ENCODE measurements around the gene RXRA. TPM values are rescaled to one million over a fixed set of nuclear protein-coding genes. Genes with fewer than 3 reads are reported as not detected.

The RXRA gene
- total RNA-seq, 1 experiment from 2014 or later, result 20.4 TPM

DNA sequence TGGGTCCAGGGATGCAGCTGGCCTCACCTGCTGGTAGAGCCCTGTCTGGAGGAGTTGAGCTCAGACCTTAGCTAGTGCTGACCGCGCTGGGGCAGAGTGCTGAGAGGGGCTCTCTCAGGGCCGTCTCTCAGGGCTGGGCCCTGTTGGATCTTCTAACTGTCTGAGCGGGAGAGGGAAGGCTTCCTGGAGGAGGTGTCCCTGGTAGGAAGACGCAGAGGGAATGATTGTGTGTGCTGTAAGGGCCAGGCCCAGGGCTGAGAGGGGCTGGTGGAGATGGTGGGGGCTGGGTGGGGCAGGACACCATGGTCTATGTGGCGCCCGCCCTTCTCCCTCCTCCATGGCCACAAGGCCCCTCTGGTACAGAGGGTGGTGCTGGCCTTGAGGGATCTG, 55.0 kb downstream of the RXRA start:
- DNase-seq (ENCODE audit: low read depth), result no peak

DNA sequence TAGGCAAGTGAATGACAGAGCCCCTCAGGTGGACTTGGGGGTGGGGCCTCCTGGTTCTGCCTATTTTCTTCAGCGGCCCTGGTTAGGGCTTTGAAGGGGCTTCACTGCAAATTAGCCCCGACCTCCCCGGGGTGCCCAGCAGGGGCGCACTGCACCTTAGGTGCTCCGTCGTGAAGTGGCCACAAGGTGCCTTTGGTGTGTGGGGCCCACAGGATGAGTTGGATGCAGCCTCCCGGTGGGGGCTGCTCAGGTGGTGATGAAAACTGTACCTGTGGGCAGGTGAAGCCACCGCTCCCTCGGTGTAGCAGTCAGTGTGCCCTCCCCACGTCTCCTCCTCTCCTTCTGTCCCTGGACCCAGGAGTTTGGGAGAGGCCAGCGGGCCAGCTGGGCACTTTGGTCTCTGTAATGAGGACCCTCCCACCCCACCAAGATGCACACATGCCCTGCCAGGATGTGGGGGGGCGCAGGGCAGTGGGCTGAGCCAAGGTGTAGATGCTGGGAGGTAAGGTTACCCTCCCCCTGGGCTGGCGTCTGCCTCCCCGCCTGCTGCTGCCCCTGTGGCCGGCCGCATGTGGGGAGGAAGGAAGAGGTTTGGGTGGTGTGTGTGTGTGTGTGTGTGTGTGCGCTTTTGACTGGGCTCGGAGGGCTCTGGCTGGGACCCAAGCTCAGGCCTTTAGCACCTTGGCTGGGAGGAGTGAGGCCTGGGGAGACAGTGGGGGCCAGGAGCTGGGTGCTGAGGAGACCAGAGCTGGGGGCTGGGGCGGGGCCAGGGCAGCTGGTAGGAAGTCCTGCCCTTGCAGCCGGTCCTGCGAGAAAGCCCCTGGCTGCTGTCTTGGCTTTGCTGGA, 55.6 kb downstream of the RXRA start:
- DNase-seq (ENCODE audit: low read depth), result no peak

DNA sequence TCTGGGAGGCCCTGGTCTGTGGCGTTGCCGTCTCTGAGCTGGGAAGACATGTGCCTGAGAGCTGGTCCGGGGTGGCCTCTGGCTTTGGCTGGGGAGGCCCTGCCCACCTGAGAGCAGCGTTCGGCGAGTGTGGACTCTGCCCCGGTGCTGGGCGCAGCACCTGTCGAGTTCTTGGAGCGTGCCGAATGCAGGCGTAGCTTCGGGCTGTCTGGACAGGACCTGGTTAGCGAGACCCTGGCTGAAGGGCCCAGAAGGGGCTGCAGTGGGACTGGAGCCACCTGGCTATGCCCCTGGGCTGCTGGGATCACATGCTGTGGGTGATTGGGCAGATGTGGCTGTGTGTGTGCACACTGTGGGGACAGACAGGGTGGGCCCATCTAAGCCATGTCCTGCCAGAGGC, 56.5 kb downstream of the RXRA start:
- no peak for DNase-seq (ENCODE audit: low read depth)

DNA sequence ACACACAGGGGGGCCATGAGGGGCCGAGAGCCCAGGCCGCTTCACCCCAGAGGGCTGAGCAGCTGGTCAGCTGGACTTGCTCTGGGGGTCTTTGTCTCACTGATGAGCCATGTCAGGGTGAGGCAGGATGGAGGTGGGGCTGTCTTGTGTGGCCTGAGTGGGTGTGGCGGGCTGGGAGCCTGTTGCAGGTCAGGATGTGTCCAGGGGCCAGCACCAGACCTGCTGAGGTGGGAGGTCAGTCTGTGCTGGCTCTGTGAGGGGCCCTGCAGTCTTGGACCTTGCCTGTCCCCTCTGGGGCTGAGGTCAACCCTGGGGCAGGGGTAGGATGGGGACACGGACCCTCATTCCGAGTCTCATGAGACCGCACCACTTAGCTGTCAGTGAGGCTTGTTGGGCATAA, 56.9 kb downstream of the RXRA start:
- no peak for DNase-seq (ENCODE audit: low read depth)

DNA sequence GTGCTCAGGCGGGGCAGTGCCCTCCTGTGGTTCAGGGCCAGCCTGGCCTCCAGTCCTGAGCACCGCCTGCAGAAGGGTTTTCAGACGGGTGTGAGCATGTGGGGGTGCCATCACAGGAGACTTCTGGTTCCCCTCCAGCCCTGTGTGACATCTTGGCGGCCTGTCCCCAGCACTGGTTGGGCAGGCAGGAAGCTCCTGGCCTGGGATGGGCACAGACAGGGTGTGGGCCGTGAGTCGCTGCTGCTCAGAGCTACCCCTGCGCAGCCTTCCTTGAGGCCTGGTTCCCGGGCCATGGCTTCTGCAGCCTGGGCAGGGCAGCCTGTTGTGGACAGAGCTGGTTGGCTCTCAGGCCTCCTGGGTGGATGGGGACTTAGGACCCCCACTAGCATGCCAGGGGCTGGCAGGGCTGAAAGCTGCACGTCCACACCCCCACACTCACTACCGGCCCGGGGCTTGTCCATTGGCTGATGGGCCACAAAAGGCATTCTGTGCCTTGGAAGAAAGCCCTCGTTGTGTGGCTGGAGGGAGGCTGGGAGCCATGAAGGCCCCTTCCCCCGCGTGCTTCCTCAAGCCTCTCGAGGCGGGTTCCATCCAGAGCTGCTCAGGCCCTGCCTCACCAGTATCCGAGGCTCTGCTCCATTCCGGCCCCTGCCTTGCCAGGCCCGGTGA, 58.7 kb downstream of the RXRA start:
- DNase-seq (ENCODE audit: low read depth), result peak; percentile 9

DNA sequence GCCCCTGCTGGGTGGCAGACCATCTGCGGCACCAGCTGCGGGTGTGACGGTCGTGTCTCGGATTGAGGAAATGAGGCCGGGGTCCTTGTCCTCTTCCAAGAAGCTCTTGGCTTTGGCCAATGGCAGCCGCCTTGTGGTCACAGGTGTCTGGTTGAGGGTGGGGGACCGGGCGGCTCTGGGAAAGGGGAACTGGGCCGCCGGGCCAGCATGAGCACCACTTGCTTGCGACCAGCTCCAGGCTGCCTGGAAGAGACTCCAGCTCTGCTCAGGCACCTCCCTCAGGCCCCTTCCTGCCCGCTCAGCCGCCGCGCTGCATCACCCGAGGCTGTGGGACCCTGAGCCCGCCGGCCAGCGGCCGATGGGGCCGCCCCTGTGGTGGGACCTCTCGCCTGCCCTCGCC, 59.7 kb downstream of the RXRA start:
- DNase-seq (ENCODE audit: low read depth), result no peak

DNA sequence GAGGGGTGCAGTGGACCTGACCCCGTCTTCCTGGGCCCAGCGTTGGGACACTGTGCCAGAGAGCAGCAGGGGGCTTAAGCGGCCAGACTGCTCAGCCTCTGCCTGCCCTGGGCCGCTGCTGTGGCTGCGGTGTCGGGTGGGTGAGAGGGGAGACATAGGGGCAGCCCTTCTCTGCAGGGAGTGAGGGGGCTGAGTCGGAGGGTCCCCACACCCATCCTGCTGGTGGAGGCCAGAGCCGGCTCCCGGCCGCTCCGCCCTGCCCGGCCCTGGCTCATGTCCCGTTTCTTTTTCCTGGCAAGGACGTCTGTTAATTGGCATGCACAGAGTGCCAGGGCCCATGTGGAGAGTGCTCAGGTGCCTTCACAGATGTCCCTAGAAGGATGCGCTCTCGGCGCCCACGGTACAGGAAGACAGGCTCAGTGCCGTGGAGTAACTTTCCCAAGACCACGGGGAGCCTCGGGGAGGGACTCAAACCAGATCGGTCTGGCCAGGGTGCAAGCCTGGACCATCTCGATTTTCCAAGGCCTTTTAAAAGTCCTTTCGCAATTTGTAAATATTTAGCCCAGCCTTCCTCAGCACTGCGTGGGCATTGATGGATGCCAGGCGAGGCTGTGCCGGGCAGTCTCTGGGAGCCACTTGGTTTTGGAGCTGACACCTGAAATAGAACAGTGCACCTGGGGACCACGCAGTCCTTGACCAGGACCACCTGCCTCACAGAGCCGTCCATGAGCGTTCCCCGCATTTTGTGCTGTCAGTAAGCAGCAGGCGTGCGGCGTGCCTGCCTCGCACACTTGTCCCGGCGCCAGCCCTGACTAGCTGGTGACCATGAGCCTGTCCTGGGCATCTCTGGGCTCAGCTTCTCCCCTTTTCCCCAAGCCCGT, 60.9 kb downstream of the RXRA start:
- DNase-seq (ENCODE audit: low read depth), result no peak

DNA sequence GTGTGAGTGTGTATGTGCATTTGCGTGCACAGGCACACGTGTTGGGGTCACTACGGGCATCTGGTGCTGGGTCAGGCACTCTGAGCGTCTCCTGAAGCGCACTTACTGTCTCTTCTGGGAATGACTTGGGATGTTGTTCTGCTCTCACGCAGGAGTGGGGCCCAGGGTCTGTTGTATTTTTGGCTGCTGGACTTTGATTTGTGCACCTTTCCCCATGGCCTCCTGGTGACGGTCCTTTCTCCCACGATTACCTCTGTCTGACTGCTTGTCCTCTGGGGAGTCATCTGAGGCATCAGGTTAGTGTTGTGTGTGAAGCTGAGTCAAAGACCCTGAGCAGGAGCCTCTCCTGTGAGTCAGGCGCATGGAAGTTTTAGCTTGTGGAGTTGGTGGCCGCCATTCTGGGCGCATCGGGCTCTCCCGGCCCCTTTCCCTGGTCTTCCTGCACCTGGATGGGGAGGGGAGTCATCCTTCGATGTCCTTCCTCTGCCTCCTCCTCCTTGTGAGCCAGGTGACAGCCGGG, 62.1 kb downstream of the RXRA start:
- no peak for DNase-seq (ENCODE audit: low read depth)

DNA sequence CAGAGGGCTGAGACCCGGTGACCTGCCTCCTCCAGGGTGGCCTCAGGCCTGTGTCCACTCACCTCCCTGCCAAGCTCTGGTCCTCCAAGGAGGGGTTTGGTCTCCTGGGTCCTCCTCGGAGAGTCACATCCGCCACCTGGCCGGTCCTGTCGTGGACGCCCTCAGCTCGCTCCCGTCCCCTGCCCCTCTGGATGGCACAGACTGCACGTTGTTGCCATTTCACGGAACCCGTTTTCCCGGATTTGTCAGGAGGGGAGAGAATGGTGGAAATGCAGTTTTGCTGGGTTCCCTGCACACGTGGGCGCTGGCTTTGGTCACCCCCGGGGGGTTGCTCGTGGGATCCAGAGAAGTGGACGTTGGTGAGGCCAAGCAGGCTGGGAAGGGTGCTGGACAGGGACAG, 62.7 kb downstream of the RXRA start:
- DNase-seq (ENCODE audit: low read depth), result no peak

DNA sequence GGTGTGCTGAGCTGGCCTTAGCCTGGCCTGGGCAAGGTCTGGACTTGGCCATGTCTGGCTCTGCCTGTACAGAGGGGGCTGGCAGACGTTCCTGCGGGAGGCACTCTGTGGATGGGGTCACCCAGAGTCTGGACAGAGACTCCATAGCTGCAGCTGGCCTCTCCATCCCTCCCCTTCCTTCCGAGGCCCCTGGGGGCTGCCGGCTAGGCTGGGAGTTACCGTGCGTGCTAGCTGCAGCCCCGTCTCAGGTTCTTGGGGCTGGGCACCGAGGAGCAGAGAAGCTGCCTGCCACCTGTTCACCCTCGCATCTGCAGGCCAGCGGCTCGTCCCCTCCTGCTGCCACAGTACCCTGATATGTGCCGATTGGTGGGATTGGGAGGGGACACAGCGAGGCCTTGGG, 63.4 kb downstream of the RXRA start:
- no peak for DNase-seq (ENCODE audit: low read depth)

DNA sequence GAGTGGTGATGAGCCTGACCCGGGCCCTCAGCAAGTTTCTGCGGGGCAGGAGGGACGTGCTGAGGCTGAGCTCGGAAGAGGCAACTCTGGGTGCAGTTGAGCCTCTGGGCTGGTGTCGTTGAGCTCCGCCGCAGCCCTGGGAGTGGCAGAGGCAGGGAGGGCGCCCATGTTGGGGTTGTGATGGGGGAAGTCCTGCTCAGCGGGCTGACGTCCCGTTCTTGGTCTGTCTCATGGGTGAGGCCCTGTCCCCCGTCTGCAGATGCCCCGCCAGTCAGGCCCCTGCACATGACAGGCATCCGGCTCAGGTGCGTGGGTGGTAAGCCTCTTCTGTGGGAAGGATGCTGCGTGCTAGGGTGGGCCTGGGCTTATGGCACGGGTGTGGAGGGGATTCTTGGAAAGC, 64.3 kb downstream of the RXRA start:
- no peak for DNase-seq (ENCODE audit: low read depth)

DNA sequence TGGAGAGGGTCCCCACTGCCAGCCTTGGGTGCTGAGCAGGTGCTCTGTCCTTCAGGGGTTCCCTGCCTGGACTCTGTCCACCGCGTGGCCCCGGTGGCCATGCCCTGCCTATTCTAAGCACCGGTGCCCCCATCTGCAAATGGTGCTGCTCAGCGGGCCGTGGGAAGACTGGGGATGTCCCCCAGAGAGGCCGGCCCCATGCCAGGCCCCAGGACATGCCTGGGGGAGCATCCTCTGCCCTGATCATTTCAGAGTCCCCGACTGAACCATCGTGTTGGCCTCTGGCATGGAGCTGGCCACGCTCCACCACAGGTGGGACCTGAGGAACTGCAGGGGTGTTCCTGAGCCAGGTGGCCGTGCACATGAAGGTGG, 64.7 kb downstream of the RXRA start:
- no peak for DNase-seq (ENCODE audit: low read depth)

DNA sequence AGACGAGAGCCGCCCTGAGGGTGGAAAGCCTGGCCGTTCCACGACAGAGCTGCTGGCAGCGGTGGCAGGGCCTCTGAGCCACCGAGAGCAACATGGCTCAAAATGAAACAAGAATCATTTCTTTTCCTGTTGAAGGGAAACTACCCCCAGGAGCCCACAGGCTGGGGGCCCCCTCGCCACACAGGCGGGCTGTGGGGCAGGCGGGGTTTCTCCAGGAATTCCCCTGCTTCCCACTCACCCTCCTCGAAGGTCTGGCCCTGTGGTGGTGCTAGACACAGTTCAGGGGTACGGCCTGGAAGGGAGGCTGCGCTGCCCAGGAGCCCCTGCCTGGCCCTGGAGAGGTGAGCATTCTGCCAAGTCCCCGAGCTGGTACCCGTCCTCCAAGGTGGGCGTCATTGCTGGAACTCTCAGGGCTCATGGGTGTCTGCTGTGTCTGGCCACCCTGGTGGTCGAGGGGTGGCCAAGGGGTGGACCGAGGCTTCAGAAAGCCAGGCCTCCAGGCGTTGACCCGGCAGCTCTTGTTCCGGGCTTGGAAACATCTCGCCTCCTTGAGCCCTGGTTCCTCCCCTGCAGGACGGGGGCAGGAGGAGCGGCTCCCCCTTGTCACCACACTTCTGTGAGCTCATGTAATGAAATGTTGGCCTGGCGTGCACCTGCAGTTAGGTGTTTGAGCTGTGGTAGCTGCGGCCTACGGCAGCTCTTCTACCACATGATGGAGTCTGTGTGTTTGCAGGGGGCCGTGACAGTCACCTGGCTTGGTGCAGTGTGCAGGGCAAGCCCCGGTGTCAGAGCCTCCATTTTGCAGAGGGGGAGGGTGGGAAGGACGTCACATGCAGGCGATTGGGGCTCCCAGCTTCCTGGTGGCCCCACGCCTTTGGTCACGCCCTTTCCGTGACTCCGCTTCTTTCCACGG, 65.3 kb downstream of the RXRA start:
- no peak for DNase-seq (ENCODE audit: low read depth)

DNA sequence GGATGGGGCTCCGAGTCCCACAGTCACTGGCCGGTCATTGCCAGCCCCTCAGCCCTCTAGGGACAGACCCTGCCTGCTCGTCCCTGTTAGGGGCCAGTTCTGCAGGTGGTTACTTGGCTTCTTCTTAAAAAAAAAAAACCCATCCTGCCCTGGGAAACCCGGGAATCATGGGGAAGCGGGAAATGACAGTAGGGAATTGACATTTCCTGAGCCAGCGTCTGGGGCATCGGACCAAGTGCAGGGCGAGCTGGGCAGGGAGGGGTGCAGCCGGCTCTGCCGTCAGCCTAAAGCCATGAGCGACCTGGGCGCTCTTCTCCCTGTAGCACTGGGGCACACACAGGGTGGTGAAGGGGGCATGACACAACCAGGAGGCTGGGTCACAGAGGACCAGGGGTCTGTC, 66.6 kb downstream of the RXRA start:
- DNase-seq (ENCODE audit: low read depth), result no peak

DNA sequence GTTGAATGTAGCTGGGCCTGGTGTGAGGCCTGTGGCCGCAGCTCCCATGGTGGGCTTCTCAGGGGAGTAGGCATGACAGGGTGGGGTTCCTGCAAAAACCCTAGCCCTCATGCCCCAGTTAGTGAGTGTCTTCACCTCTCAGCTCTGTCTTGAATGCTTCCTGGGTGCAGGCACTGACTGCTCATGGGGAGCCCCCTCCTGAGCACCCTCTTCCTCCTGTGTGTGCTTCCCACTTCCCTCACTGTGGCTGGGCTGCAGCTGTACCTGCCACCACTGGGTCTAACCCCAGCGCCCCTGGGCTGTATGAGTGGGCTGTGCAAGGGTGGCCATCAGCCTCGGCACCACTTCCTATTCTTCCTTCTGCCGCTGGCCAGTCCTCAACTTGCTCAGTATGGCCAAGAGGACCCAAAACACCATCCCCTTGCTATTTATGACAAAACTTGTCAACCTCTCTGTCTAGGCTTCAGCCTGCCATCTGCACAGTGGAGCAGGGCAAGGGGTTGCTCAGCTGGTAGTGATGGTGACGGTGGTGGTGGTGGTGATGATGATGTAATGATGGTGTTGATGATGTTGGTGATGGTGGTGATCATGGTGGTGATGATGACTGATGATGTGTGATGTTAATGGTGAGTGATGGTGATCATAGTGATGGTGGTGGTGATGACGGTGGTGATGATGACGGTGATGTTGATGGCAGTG, 67.5 kb downstream of the RXRA start:
- no peak for DNase-seq (ENCODE audit: low read depth)

DNA sequence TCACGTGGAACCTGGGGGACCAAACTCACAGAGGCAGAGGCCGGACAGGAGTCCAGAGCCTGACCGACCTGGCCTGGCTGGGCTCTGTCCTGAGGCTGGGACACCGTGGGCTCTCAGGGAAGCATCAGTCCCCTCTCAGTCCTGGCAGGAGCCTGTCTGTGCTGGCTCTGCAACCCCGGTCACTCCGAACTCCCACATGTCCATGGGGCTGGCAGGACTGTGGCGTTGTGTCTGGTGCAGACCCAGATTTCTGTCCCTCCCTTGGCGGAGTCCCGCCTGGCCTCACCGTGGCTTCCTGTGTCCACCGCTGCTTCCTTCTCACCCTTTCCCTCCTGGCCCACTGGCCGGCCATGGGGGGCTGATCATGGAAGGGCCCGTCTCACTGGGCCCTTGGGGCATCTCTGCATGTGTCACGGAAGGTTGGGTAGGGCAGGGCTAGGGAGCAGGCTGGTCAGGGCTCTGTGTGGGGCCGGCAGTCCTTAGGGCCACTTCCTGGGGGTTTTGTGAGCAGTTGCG, 68.8 kb downstream of the RXRA start:
- DNase-seq (ENCODE audit: low read depth), result no peak

DNA sequence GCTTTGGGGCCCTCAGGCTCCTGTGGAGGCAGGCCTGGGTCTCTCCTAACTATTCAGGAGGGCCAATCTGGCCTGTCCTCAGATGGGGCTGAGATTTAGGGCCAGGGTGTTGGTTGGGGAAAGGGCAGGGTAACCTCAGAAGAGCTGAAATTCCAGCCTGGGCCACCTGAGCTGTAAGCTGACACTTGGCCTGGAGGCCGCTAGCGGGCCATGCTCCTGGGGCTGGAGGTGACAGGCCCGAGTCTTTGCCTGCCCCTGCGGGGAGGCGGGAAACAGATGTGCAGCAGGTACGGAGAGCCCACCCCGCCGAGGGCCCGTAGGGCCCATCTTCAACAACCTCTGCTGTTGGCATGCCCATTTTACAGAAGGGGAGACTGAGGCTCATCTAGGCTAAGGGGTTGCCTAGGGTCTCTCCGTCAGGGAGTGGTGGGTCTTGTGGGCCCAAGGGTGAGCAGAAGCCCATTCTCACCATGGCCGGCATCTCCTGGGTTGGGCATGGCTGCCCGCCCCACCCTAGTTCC, 69.5 kb downstream of the RXRA start:
- DNase-seq (ENCODE audit: low read depth), result no peak

DNA sequence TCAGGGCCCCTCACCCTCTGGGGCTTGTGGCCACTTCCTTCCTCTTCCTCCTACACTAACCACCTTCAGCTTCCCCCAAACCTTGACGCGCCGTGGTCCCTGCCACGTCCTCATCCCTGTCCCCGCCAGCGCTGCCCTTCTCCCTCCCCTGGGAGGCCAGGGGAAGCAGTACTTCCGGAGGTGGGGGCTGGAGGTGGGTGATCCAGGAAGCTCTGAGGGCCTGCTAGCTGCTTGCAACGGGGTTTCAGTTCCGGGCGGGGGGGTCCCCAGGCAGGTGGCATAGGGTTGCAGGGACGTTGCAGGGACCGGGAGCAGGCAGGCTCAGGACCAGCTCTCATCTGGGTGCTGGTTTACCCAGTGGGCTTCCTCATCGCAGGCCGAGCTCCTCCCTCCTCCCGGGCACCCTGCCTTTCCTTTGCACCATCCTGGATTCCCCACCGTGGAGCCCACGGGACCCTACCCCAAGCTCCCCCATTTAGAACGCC, 70.0 kb downstream of the RXRA start:
- no peak for DNase-seq (ENCODE audit: low read depth)

DNA sequence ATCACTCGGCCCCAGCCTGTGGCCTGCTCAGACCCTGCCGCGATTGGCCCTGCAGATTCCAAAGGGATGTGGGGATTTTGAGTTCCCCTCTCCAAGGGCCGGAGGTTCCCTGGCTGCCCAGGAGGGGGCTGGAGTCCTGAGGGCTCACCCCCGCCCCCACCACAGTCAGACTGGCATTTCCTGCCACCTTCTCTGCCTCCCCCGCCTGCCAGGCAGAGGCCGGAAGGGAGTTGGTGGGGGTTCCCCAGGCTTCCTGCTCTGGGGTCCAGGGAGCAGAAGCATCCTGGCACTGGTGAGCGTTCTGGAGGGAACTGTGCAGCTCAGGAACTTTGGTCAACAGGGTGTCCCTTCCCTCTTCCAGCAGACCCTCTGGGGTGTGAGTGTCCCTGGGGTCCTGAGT, 70.6 kb downstream of the RXRA start:
- DNase-seq (ENCODE audit: low read depth), result no peak

DNA sequence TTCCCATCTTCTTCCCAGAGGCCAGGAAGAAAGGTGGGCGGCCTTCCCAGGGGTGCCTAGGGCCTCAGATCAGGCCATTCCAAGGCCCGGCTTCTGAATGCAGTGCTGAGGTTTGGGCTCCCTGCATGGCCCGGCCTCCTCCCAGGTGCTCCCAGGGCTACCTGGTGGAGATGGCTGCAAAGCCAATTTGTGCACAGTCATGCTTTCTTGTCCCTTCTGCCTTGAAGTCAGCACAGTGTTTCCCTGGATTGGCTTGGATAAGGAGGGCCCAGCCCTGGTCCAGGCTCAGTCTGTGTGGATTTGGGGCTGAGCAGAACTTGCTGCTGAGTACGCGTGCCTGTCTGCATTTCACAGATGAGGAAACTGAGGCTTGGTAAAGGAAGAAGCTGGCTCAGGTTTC, 72.5 kb downstream of the RXRA start:
- no peak for DNase-seq (ENCODE audit: low read depth)

All from LHCN-M2 (cell line).